Mucosa of stomach (tissue), 1 donor: ENCODE results near the gene CNOT2.

Source experiments
- H3K27me3 ChIP-seq: one replicate; pipeline ENCODE4 v1.7.0; 2013; ENCODE audit warnings: mild to moderate bottlenecking, low read length; ENCODE audit not compliant: control insufficient read depth, insufficient read depth
- H3K36me3 ChIP-seq: one replicate; pipeline ENCODE4 v1.7.0; 2013; ENCODE audit warnings: low read length; ENCODE audit not compliant: control insufficient read depth, insufficient read depth
- H3K4me1 ChIP-seq: one replicate; pipeline ENCODE4 v1.7.0; 2013; ENCODE audit warnings: mild to moderate bottlenecking, low read length; ENCODE audit not compliant: control insufficient read depth, insufficient read depth
- H3K4me3 ChIP-seq: one replicate; pipeline ENCODE4 v1.7.0; 2013; ENCODE audit warnings: low read length
- H3K9ac ChIP-seq: one replicate; pipeline ENCODE4 v1.7.0; 2013; ENCODE audit warnings: mild to moderate bottlenecking, low read length, moderate library complexity
- H3K9me3 ChIP-seq: one replicate; pipeline ENCODE4 v1.7.0; 2013; ENCODE audit warnings: mild to moderate bottlenecking, low read length, moderate library complexity; ENCODE audit not compliant: control insufficient read depth
- donor health status: Pancreatic carcinoma.

Gene CNOT2, protein sequence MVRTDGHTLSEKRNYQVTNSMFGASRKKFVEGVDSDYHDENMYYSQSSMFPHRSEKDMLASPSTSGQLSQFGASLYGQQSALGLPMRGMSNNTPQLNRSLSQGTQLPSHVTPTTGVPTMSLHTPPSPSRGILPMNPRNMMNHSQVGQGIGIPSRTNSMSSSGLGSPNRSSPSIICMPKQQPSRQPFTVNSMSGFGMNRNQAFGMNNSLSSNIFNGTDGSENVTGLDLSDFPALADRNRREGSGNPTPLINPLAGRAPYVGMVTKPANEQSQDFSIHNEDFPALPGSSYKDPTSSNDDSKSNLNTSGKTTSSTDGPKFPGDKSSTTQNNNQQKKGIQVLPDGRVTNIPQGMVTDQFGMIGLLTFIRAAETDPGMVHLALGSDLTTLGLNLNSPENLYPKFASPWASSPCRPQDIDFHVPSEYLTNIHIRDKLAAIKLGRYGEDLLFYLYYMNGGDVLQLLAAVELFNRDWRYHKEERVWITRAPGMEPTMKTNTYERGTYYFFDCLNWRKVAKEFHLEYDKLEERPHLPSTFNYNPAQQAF

DNA sequence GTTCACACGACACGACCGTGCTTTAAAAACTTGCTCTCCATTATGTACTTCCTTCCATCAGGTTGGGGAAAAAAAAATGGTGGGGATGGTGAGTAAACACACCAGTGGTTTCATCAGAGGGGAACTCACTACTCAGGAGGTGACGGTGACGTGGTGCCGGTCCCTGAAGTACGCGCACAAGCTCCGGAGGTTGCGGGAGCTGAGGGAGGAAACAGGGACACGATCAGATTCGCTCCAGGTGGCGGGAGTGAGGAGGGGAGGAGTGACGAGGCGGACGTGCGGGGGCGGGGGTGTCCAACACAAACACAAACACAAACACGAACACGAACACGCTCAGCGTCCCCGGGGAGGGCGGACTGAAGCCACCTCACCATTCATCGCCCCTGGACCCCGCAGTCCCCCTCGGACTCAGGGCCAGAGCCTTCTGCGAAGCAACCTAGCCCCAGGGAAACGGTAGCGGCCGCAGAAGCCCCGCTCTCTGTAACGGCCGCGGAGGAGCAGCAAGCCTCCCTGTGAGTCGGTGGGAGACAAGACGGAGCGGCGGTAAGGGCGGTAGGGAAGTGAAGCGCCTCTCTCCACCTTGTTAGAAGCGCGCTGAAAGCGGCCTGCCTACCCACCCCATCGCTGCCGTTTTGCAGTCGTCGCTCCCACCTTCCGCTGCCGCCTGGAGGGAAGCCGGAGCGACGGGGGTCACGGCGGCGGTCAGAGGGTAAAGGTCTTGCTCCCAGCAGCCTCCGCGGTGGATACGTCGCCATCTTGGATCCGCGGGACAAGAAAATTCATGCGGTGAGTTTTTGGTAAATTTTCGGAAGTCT lies at the start of gene CNOT2:
Gene CNOT2 (plus strand): TSS at position 739 of the 815 bp plus-strand sequence. CDS start 34,794 bp downstream, outside the sequence.
- Histone ChIP-seq H3K4me1 (peaks cover 21% of the 10 kb centered on the region), H3K9ac (peak within 1 kb of the TSS; percentile 85), H3K9me3 (no peaks in the 10 kb centered on the region), H3K27me3 (no peaks in the 10 kb centered on the region), H3K36me3 (no peaks in the 10 kb centered on the region), H3K4me3 (peak within 1 kb of the TSS; percentile 89)

DNA sequence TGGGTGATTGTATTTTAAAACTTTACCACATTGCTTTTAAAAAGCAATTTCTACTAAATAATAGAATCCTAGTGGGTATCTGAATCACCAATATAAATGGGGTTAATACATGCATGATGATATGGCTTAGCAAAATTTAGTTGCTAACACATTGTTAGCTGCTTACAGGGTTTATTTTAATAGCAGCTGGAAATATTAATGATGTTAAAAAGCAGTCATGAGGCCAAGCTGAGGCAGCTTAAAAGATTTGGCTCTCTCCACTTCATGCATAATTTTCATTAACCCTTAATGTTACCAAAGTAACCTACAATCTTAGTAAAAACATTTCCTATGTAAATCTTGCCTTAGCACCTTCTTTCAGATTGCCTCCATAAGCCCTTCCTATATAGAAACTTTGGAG lies 49.2 kb upstream of the CNOT2 start:
- Histone ChIP-seq H3K27me3 (no peaks in the 10 kb centered on the region), H3K36me3 (no peaks in the 10 kb centered on the region), H3K4me1 (no peaks in the 10 kb centered on the region), H3K4me3 (no peak overlapping the region), H3K9me3 (no peaks in the 10 kb centered on the region), H3K9ac (no peak overlapping the region)

DNA sequence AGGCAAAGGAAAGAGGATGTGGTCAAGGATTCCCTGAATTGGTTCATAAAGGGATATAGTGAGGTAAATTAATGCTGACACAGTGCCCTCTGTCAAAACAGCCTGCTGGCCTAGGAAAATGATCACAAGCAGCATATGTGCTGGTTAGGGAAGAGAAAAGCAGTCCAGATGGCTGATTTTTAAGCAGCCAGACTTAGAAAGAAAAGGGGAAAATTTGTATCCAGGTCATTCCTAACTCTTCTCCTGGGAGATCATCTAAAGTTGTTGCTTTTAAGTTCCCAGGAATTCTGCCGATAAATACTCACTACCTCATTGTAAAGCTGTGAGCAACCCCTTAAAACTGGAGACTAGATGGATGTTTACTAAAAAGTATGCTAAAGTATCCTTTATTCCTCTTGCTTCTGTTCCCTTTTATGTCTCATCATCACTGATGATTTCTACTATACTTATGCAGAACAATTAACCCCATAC lies 46.4 kb upstream of the CNOT2 start:
- no peaks in the 10 kb centered on the region for H3K27me3 ChIP-seq
- H3K36me3 ChIP-seq: no peaks in the 10 kb centered on the region
- no peak overlapping the region for H3K9ac ChIP-seq
- H3K4me1 ChIP-seq: no peaks in the 10 kb centered on the region
- no peak overlapping the region for H3K4me3 ChIP-seq
- no peaks in the 10 kb centered on the region for H3K9me3 ChIP-seq

DNA sequence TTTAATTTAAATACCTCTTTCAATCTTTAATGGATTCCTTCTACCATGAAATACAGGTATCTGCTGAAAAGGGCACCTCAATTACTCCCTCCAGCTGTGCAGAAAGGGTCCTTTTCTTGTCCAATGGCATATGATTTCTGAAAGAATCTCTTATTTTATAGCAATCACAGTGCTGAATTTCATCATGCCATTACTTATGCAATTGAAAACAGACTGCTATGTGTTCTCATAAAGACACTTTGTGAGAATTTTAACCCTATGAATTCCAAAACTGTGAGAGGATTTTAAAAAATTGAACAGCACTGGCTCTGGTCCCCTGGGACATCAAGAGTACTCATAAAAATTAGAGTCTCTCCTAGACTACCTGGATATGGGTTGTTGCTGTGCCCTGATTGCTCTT lies 45.9 kb upstream of the CNOT2 start:
- Histone ChIP-seq H3K4me1 (no peaks in the 10 kb centered on the region), H3K9ac (no peak overlapping the region), H3K9me3 (no peaks in the 10 kb centered on the region), H3K36me3 (no peaks in the 10 kb centered on the region), H3K27me3 (no peaks in the 10 kb centered on the region), H3K4me3 (no peak overlapping the region)

DNA sequence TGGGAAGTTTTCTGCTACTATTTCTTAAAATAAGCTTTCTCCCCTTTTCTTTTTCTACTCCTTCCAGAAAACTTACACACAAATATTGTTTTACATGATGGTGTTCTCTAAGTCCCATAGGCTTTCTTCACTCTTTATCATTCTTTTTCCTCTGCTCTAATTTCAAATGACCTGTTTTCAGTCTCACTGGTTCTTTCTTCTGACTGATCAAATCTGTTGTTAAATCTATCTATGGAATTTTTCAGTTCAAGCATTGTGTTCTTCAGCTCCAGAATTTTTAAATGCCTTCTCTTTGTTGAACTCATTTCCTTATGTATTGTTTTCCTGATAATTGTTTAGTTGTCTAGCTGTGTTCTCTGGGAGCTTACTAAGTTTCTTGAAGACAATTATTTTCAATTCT lies 29.5 kb upstream of the CNOT2 start:
- H3K36me3 ChIP-seq: no peaks in the 10 kb centered on the region
- H3K9me3 ChIP-seq: no peaks in the 10 kb centered on the region
- no peak overlapping the region for H3K4me3 ChIP-seq
- H3K27me3 ChIP-seq: no peaks in the 10 kb centered on the region
- no peaks in the 10 kb centered on the region for H3K4me1 ChIP-seq
- H3K9ac ChIP-seq: no peak overlapping the region

DNA sequence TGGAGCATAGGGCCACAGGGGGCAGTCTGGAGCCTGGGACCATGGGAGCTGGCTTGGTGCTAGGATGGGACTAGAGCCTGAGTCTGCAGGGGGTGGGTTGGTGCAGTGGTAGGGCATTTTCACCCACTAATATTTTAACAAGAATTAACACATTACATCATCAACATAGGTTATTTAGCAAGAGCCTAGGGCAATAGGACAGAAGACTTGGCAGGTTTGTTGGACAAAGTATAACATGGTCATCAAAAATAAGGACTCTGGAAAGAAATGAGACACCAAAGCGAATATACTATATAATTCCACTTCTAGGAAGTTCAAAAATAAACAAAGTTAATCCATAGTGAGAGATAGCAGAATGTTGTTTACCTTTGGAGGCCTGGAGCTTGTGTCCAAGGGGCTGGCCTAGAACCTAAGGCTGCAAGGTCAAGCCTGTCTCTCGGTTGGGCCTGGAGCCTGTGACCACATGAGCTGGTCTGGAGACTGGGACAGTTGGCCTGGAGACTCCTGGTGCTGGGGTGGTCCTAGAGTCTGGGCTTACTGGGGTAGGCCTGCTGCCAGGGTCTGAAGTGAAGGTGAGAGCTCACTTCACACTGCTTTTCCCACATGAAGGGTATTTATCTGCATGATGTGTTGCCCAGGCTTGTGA lies 28.1 kb upstream of the CNOT2 start:
- Histone ChIP-seq H3K9me3 (no peaks in the 10 kb centered on the region), H3K4me3 (no peak overlapping the region), H3K36me3 (no peaks in the 10 kb centered on the region)

DNA sequence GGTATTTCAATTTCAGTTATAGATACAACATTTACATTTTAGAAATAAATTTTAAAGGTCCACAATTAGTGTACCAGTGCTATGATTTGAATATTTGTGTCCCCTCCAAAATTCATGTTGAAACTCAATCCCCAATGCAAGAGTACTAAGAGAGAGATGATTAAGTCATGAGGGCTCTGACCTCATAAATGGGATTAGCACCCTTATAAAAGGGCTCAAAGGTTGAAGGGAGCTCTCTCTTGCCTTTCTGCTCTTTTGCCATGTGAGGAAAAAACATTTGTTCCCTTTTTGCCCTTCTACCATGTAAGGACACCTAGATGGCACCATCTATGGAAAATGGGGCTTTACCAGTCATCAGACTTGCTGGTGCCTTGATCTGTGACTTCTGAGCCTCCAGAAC lies 25.8 kb upstream of the CNOT2 start:
- no peak overlapping the region for H3K4me3 ChIP-seq

More for the DNA sequence above, 28.1 kb upstream of the CNOT2 start:
- Histone ChIP-seq H3K4me1 (no peaks in the 10 kb centered on the region), H3K9ac (no peak overlapping the region), H3K27me3 (no peaks in the 10 kb centered on the region)

DNA sequence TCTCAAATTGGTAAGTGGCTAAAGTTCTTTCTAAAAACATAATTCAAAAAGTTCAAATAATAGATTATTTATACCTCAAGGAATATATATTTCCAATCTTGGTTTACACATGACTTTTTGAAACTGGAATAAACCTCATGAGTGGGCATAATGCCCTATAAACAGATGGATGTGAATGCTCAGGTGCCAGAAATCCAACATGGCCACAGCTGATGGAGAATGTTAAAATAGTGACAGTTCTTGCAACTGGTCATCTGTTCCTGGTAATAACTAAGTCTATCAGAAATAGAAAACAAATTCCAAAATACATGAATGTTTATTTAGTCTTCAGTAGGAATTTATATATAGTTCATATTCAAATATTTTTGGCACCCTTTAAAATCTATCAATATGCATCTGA lies 21.6 kb upstream of the CNOT2 start:
- H3K4me3 ChIP-seq: no peak overlapping the region
- H3K27me3 ChIP-seq: no peaks in the 10 kb centered on the region
- H3K9ac ChIP-seq: no peak overlapping the region
- H3K36me3 ChIP-seq: no peaks in the 10 kb centered on the region
- H3K4me1 ChIP-seq: no peaks in the 10 kb centered on the region
- H3K9me3 ChIP-seq: no peaks in the 10 kb centered on the region

More for the DNA sequence above, 25.8 kb upstream of the CNOT2 start:
- no peaks in the 10 kb centered on the region for H3K36me3 ChIP-seq
- H3K9me3 ChIP-seq: no peaks in the 10 kb centered on the region
- no peak overlapping the region for H3K9ac ChIP-seq
- H3K27me3 ChIP-seq: no peaks in the 10 kb centered on the region
- H3K4me1 ChIP-seq: no peaks in the 10 kb centered on the region

DNA sequence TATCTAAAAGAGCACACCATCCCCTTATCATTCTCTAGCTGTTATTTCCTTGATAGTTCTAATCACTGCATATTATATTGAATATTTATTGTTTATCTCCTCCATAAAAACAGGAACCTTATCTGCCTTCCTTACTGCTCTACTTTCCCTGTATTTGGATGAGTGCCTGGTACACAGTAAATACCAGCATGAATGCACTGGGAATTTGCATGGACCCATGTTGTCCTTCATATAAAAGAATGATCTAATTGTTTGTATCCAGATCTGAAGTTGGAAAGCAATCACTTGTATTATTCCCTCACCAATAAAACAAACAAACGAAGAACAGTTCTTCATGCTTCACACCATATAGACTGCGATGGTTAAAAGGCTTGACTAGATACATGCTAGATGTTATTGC lies 15.3 kb upstream of the CNOT2 start:
- no peak overlapping the region for H3K4me3 ChIP-seq
- H3K9ac ChIP-seq: no peak overlapping the region

DNA sequence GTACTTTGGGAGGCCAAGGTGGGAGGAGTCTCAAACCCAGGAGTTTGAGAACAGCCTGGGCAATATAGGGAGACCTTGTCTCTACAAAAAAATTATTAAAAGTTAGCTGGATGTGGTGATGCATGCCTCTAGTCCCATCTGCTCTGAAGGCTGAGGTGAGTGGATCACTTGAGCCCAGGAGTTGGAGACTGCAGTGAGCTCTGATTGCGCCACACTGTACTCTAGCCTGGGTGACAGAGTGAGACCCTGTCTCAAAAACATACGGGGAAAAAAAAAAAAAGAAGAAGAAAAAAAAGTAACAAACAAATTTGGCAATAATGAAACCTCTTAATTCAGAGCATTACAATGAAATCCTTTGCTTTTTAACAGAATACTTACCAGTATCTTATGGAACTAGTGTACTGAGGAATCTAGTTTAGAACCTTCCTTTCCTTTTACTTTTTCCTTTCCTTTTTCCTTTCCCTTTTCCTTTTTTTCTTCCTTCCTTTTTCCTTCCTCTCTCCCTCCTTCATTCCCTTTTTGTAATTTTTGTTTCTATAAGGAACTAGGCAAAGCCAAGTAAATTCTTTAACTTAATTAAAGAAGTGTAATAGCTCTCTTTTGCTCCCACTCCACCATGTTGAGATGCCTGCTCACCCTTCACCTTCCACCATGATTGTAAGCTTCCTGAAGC lies 12.2 kb upstream of the CNOT2 start:
- Histone ChIP-seq H3K4me3 (no peak overlapping the region), H3K9ac (no peak overlapping the region), H3K9me3 (no peaks in the 10 kb centered on the region), H3K27me3 (no peaks in the 10 kb centered on the region), H3K4me1 (no peaks in the 10 kb centered on the region), H3K36me3 (no peaks in the 10 kb centered on the region)

More for the DNA sequence above, 15.3 kb upstream of the CNOT2 start:
- Histone ChIP-seq H3K9me3 (no peaks in the 10 kb centered on the region), H3K36me3 (no peaks in the 10 kb centered on the region), H3K4me1 (no peaks in the 10 kb centered on the region), H3K27me3 (no peaks in the 10 kb centered on the region)

DNA sequence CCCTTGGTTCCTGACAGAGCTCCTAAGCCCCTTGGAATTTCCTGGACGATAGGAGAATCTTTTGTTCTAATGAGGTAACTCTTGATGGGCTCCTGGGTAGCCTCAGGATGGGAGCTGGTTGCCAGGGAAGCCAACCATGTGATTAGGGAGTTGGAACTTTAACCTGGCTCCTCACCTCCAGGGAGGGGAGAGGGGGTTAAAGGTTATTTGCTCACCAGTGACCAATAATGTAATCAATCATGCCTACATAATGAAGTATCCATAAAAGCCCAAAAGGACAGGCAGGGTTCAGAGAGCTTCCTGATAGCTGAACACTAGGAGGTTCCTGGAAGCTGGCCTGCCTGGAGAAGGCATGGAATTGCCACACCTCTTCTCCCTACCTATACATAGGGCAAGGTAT lies 6.2 kb upstream of the CNOT2 start:
- H3K36me3 ChIP-seq: no peaks in the 10 kb centered on the region
- H3K4me1 ChIP-seq: peaks cover 2% of the 10 kb centered on the region
- no peaks in the 10 kb centered on the region for H3K27me3 ChIP-seq
- no peak overlapping the region for H3K9ac ChIP-seq
- H3K4me3 ChIP-seq: no peak overlapping the region
- H3K9me3 ChIP-seq: no peaks in the 10 kb centered on the region
